Activated T-cell treated with anti-CD3 and anti-CD28 coated beads for 4 hours (primary cell): ENCODE results near the gene COMMD3.
"Not testable (repeated sequence)": the region's sequence is repeated elsewhere in the genome, so short reads cannot be mapped to it uniquely, and the experiment has no call there.

Source experiments
- DNase-seq: peaks from one replicate; pipeline ENCODE4 v3.0.0-alpha.2; 2020

COMMD3 gene

GRCh38 chr10:22340329-22341189, 24.4 kb downstream of the COMMD3 start:
- peak; percentile 28 for DNase-seq

- no peak for DNase-seq
Observed at GRCh38 chr10:22341190-22341925, 25.2 kb downstream of the COMMD3 start.

GRCh38 chr10:22341926-22342196, 25.7 kb downstream of the COMMD3 start:
- no peak for DNase-seq

- DNase-seq: no peak
Observed at GRCh38 chr10:22342421-22342820, 26.2 kb downstream of the COMMD3 start.

GRCh38 chr10:22343731-22344130, 27.5 kb downstream of the COMMD3 start:
- DNase-seq: no peak

- DNase-seq: no peak
Observed at GRCh38 chr10:22344249-22344648, 28.1 kb downstream of the COMMD3 start.

GRCh38 chr10:22344781-22345300, 28.7 kb downstream of the COMMD3 start:
- DNase-seq: no peak

- peak; percentile 27 for DNase-seq
Observed at GRCh38 chr10:22345301-22346095, 29.3 kb downstream of the COMMD3 start, which contains the start of gene SPAG6. Gene SPAG6 (plus strand): TSS chr10:22345496. CDS start chr10:22345612, 116 bp downstream.

GRCh38 chr10:22346096-22346661, 30.0 kb downstream of the COMMD3 start:
- no peak for DNase-seq

GRCh38 chr10:22349755-22350154, 33.6 kb downstream of the COMMD3 start:
- DNase-seq: no peak

- DNase-seq: no peak
Observed at GRCh38 chr10:22351131-22351703, 35.0 kb downstream of the COMMD3 start.

- no peak for DNase-seq
Observed at GRCh38 chr10:22356324-22356873, 40.2 kb downstream of the COMMD3 start.

GRCh38 chr10:22357770-22358169, 41.6 kb downstream of the COMMD3 start:
- not testable (repeated sequence) for DNase-seq

- no peak for DNase-seq
Observed at GRCh38 chr10:22363305-22363704, 47.1 kb downstream of the COMMD3 start.

GRCh38 chr10:22364407-22365140, 48.4 kb downstream of the COMMD3 start:
- no peak for DNase-seq

- no peak for DNase-seq
Observed at GRCh38 chr10:22365233-22365632, 49.0 kb downstream of the COMMD3 start.

- DNase-seq: no peak
Observed at GRCh38 chr10:22365644-22366434, 49.7 kb downstream of the COMMD3 start.

GRCh38 chr10:22366435-22366703, 50.2 kb downstream of the COMMD3 start:
- no peak for DNase-seq

- no peak for DNase-seq
Observed at GRCh38 chr10:22366771-22367170, 50.6 kb downstream of the COMMD3 start.

GRCh38 chr10:22367471-22367870, 51.3 kb downstream of the COMMD3 start:
- no peak for DNase-seq

GRCh38 chr10:22368402-22368801, 52.2 kb downstream of the COMMD3 start:
- no peak for DNase-seq
